NCI-H69 (cell line): ENCODE data around the gene ADGRL3.

Experiments
- DNase-seq: peaks from one replicate; lab custom pipeline; 2025; lab: John Stamatoyannopoulos, UW

The ADGRL3 gene

GRCh38 chr4:61997831-61998230 lies 797.7 kb downstream of the ADGRL3 start:
- no peak for DNase-seq

- DNase-seq = no peak
These were observed 803.6 kb downstream of the ADGRL3 start for GRCh38 chr4:62003695-62004094.

- peak; percentile 37 for DNase-seq
These were observed 804.8 kb downstream of the ADGRL3 start for GRCh38 chr4:62004881-62005280.

GRCh38 chr4:62006108-62006507 lies 806.0 kb downstream of the ADGRL3 start:
- DNase-seq = no peak

GRCh38 chr4:62015043-62015739 lies 815.1 kb downstream of the ADGRL3 start:
- DNase-seq = no peak

GRCh38 chr4:62018537-62018936 lies 818.4 kb downstream of the ADGRL3 start:
- no peak for DNase-seq

DNA sequence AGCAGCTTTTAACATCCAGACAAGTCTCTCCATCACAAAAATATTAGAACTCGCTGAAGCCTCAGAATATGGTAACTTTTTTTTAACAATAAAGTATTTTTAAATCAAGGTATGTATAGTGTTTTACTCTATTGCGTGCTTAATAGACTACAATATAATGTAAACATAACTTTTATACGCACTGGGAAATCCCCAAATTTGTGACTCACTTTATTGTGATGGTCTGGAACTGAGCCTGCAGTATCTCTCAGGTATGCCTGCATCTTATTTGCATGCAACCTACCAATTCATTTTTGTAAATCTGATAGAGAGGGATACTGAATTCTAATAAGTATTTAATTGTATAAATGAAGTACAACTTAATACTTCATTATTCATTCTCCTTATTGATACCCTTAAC lies 823.5 kb downstream of the ADGRL3 start:
- DNase-seq = no peak

GRCh38 chr4:62028745-62029144 lies 828.6 kb downstream of the ADGRL3 start:
- DNase-seq = peak; percentile 19

- DNase-seq = peak; percentile 8
These were observed 830.8 kb downstream of the ADGRL3 start for GRCh38 chr4:62030958-62031357.

GRCh38 chr4:62037571-62037970 lies 837.4 kb downstream of the ADGRL3 start:
- no peak for DNase-seq

DNA sequence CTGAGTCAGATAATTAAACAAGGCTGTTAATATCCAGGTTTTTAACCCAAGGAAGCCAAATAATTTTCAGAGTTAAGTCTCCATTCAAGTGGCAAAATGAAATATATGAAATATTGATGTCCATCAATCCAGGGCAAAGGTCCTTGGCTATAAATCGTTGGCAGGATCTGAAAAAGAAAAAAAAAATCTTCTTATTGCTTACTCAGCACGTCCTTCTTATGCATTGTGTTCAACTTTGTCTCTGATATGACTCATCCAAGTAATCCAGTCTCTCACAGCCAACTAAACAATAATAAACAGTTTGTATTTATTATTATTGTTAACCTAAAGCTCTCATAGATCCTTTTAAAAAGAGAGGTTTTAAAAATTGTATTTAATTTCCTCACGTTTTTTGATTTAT lies 851.2 kb downstream of the ADGRL3 start:
- no peak for DNase-seq

DNA sequence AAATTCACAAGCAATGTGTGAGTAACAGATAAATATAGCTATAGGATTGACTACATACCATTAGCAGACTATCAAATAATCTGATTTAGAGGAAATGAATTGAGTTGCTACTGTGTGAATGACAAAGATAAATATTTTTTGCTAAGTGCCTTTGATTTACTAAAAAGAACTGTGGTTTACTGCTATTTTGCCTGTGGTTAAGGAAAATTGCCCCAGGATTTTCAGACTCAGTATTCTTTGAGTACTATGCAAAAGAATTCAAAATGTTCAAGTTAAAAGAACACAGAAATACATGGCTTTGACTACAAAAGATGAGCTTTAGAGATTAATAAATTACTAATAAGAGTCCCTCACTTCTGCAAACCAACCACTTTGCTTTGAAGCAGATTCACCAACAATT lies 853.8 kb downstream of the ADGRL3 start:
- no peak for DNase-seq

DNA sequence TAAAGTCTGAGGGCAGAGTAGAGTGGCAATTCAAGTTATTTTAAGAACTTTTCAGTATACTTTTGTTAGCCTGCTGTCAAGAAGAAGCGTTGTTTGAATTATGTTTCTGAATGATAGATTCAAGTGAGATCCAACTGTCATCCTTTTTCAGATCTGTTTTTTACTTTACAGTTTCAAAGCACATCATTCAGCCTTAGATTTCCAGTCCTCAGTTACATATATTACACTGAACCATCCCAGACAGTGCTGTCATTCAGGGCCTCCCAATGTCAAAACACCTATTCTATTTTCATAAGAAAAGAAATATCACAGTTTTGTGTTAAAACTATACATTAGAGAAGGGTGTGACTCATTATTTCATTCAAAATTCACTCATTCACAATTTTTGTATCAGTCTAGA lies 856.9 kb downstream of the ADGRL3 start:
- DNase-seq = no peak

DNA sequence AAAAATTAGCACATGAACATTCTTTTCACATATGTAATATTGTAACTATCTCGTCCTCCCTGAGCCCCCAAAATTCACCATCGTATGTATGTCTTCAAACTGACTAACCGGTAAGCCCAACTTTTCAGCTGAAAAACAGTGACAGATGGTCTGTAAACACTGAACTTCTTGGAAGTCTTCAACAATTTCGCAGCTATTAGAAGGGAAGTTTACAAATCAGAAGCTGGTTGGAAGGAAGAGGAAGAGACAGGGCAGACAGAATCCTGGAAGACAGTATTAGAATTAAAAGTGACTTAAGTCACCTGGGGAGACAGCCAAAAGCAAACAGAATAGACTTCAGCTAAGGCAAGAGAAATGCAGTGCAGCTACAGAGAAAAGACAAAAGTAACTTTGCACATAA lies 858.4 kb downstream of the ADGRL3 start:
- no peak for DNase-seq

- no peak for DNase-seq
These were observed 870.2 kb downstream of the ADGRL3 start for GRCh38 chr4:62070291-62070852.

- DNase-seq = no peak
These were observed 875.0 kb downstream of the ADGRL3 start for GRCh38 chr4:62075089-62075488.

GRCh38 chr4:62075521-62075920 lies 875.4 kb downstream of the ADGRL3 start:
- no peak for DNase-seq

GRCh38 chr4:62077406-62077805 lies 877.3 kb downstream of the ADGRL3 start:
- no peak for DNase-seq

- no peak for DNase-seq
These were observed 880.3 kb downstream of the ADGRL3 start for GRCh38 chr4:62080431-62080830.

- DNase-seq = peak; percentile 4
These were observed 887.6 kb downstream of the ADGRL3 start for GRCh38 chr4:62087706-62088105.

DNA sequence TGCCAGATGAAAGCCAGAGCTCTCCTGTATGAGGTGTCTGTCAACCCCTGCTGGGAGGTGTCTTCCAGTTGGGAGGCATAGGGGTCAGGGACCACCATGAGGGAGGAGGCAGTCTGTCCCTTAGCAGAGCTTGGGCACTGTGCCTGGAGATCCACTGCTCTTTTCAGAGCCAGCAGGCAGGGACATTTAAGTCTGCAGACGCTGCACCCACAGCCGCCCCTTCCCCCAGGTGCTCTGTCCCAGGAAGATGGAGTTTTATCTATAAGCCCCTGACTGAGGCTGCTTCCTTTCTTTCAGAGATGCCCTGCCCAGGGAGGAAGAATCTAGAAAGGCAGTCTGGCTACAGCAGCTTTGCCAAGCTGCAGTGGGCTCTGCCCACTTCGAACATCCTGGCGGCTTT lies 893.6 kb downstream of the ADGRL3 start:
- DNase-seq = no peak

GRCh38 chr4:62096881-62097280 lies 896.8 kb downstream of the ADGRL3 start:
- DNase-seq = peak; percentile 3

- no peak for DNase-seq
These were observed 915.1 kb downstream of the ADGRL3 start for GRCh38 chr4:62115216-62115615.

DNA sequence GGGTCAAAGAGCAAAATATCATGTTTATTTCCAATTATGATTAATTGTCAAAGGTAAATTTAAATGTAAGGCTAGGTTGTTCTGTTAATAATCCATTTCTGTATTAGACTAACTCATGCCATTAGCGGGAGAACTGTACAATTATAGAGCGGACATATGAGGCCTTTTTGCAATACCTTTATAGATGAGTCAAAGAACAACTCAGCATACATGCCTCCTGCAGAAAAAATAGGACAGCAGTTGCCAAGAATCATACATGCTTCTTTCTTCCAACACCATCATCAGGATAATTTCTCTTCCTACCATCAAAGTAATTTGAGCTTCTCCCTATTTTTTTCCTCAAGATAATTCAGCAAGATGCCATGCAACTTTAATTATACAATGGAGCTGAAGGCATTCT lies 917.8 kb downstream of the ADGRL3 start:
- DNase-seq = peak; percentile 47
